Fibroblast of skin of scalp (primary cell): ENCODE data around the gene PDCD2.
"Not testable (repeated sequence)": the region's sequence is repeated elsewhere in the genome, so short reads cannot be mapped to it uniquely, and the experiment has no call there.

Experiments
- DNase-seq: peaks from one replicate; pipeline ENCODE4 v3.0.0-alpha.2; 2013

The PDCD2 gene

DNA sequence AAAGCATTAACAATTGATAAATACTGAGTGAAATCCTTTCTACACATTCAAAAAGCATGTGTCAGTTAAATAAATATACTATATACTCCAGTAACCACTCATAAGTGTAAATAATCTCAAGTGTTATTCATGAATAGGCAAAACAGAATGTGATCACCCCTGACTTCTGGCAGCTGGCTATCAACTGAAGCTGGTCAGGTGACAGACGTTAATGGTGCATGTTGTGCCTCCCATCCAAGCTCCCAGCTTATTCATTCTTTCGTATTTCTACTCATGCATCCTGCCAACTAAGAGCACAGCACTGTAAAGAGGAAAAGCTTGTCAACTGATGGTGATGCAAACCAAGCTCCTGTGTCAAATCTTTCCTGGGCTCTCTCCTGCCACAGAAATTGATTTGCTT is 39.0 kb downstream of the PDCD2 start:
- DNase-seq = no peak

DNA sequence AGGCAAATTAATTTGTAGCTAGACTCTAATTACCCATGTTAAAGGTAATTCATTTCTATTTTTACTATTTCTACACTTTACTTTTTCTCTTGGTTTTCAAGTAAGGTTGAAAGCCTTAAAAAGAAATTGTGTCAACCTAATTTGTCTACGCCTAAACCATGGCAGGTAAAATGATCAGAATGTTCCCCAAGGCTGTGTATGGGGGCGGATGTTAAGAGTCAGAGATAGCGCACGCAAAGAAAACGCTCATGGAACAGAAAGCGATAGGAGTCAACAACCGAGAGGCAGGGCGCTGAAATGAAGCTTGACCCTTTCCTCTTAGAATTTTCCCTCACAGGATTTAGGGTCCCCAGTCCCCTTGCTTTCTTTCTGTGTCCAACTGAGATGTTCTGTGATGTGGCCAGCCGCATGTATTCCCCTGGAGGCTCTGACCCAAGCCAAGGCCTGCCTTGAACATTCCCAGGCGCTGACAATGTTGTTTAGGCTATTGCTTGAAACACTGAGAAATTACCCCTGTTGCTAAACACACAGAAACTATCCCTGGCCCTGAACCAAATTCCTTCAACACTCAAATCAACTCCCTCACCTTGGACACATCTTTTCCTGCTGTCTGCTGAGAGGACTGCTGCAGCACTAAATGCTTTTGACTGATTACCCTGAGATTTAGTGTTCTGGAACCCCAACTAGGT is 42.3 kb downstream of the PDCD2 start:
- DNase-seq = no peak

DNA sequence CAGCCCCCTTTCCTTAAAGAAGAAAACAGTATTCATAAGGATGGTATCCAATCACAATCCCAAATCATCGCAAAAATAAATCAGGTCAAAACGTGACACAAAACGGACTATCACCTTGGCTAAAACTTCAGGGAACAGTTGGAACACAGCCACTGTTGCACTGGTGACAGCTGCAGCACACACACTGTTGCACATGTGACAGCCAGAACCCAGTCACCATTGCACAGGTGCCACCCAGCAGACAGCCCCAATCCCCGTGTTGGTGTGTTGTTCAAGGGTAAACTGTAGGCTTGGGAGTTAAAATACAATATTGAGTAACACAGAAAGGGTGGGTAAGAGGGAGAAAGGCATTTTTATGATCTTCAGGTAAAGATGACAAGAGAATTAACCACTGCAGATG is 47.1 kb downstream of the PDCD2 start:
- DNase-seq = no peak

DNA sequence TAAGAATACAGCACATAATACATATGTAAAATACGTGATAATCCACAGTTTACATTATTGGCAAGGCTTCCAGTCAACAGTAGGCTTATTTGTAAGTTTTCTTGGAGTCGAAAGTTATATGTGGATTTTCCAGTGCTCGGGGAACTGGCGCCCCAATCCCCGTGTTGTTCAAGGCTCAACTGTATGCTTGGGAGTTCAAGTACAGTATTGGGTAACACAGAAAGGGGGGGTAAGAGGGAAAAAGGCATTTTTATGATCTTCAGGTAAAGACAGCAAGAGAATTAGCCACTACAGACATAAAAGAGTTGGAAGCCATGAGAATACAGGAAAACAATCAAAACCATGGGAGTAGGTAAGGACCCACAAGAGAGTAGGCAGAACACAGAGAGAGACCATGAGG is 47.8 kb downstream of the PDCD2 start:
- DNase-seq = no peak

DNA sequence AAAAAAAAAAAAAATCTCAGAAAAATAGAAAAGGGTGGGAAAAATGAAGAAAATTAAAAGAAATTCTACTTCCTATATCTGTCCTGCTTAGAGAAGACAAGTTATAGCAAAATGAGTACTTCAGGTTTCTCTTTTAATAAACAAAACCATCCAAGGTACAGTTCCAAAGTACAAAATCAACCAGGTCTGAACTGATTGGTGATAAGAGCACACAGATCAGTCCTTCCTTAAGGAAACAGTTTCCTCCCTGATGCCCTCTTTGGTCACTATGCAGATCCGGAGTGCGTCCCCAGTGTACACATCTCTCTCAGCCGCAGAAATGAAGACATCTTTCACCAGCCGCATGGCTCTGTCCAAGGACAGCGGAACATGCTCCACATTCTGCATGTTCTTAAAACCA is 49.4 kb downstream of the PDCD2 start:
- no peak for DNase-seq

DNA sequence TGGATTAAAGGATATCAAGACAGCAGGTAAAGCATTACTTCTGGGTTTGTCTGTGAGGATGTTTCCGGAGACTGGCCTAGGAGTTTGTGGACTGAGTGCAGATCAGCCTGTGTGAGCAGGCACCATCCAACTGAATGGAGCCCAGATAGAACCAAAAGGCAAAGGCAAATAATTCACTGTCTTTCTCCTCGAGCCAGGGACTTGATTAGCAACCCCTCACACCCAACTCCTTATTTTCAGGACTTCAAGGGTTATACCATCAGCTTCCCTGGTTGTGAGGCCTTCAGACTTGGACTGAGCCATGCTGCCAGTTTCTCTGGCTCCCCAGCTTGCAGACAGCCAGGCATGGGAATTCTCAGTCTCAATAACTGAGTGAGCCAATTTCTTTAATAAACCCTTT is 50.6 kb downstream of the PDCD2 start:
- DNase-seq = no peak

DNA sequence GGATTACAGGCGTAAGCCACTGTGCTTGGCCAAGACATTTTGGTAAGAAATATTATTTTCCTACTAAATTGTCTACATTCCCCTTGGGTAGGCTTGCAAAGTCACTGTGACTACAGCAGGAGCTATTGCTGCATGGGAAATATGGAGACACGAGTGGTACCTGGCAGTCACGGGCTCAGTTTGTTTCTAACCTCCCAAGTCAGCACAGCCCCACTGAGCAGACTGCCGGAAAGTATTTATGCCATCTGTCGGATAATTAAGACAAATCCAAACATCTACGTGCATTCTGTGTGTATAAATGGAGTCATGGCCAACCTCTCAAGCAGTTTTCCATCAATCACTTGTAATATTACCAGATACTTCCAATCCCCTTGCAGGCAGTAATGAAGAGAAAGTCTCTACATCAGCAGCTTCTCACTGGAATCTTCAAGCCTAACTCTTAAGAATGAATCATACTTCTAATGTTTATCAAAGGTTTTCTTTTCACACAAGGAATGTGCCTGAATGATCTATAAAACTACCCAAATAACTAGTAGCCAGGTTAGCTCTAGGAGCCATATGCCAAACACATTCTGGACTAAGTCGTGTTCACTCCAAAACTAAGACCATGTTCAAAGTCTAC is 51.5 kb downstream of the PDCD2 start:
- no peak for DNase-seq

DNA sequence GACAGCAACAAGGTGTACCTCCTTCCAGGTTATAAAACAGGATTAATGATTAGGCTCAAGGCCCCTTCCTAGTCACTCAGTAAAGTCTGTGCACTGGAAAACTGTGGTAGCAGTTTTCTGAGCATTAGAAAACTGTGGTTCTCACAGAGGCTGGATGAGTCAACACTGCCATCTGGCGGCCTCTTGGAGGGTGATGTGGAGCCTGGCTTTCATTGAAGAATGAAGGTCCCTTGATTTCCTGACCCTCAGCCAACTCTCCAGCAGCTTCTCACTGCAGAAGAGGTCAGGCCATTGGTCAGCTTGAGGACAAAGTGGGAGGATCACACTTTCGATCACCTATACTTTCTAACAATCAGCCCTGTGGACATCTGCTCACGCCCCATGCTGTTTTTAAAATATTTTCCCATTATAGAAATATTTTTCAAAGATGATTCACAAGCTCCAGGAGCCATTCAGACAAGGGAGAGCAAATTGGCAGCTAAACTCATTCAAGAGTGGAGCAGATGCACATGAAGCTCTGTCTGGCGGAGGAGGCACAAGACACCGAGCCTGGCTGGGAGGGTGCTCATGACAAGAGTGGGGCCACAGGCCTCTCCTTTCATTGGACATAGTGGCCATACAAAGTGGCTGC is 54.5 kb downstream of the PDCD2 start:
- DNase-seq = peak; percentile 74

DNA sequence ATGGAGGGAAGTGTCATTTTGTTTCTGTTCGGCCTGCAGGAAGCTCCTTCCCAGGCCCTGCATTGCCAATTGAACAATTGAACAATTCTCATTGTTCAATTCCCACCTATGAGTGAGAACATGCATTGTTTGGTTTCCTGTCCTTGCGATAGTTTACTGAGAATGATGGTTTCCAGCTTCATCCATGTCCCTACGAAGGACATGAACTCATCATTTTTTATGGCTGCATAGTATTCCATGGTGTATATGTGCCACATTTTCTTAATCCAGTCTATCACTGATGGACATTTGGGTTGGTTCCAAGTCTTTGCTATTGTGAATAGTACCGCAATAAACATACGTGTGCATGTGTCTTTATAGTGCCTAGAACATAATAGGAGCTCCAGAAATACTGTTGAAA is 56.4 kb downstream of the PDCD2 start:
- DNase-seq = not testable (repeated sequence)

DNA sequence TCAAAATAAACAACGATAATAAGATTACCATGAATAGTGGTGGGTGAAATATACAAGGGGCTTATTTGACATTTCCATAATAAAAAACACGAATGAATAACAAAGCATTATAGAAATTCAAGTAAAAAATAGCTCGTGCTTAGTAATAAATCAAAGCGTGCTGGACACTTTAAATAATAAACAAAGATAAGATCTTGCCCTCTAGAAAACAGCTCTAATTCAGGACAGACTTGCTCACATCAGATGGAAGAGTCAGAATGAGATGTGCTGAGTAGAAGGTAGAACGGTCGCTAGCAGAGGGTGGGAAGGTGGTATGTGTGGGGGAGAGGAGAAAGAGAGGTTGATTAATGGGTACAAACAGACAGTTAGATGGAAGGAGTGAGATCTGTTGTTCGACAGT is 58.6 kb downstream of the PDCD2 start:
- no peak for DNase-seq
